Activated naive CD4-positive, alpha-beta T cell treated with anti-CD3 and anti-CD28 coated beads for 36 hours (primary cell): ENCODE data around the gene GNAO1. TPM values are rescaled to one million over a fixed set of nuclear protein-coding genes. Genes with fewer than 3 reads are reported as not detected.

Experiments used
- CTCF ChIA-PET: fragments of 350-600 bp; sonication (Branson Sonifier 250); formaldehyde crosslinking; loops from one replicate; lab custom pipeline; 2021; ENCODE audit warnings: antibody characterized with exemption; lab: Charles Lee
- DNase-seq: peaks from one replicate; pipeline ENCODE4 v3.0.0-alpha.2; 2020
- H3K27ac Mint-ChIP-seq: one replicate; pipeline ENCODE4 v1.8.0; 2021; ENCODE audit warnings: mild to moderate bottlenecking, mixed read lengths
- H3K27me3 Mint-ChIP-seq: one replicate; pipeline ENCODE4 v1.8.0; 2021; ENCODE audit warnings: low read depth, mixed read lengths
- H3K36me3 Mint-ChIP-seq: one replicate; pipeline ENCODE4 v1.8.0; 2021; ENCODE audit warnings: low read depth, mixed read lengths
- H3K4me1 Mint-ChIP-seq: one replicate; pipeline ENCODE4 v1.8.0; 2021; ENCODE audit warnings: low read depth, mixed read lengths
- H3K4me3 Mint-ChIP-seq: one replicate; pipeline ENCODE4 v1.8.0; 2021; ENCODE audit warnings: mild to moderate bottlenecking, moderate library complexity, mixed read lengths
- H3K9me3 Mint-ChIP-seq: one replicate; pipeline ENCODE4 v1.8.0; 2021; ENCODE audit warnings: mixed read lengths
- intact Hi-C: fragments of 100-400 bp; cut with micrococcal nuclease; formaldehyde crosslinking; loops from one replicate; pipeline ENCODE4 v1.15.1; 2023
- total RNA-seq, 2 experiments: library from RNA; stranded (reverse); gene quantifications; one replicate each; pipeline ENCODE4 v1.2.3, GENCODE V29; 2021

GNAO1 gene
- total RNA-seq, 2 experiments from 2014 or later, result 0.25 to 0.50 TPM

GRCh38 chr16:56363781-56364565, 172.7 kb downstream of the GNAO1 start:
- intact Hi-C loops, result no loop called here
- Mint-ChIP-seq H3K4me1 (peaks cover 10% of the 10 kb centered on the region), H3K9me3 (no peaks in the 10 kb centered on the region), H3K27me3 (no peaks in the 10 kb centered on the region), H3K4me3 (no peak overlapping the region), H3K27ac (no peak overlapping the region), H3K36me3 (peaks cover 12% of the 10 kb centered on the region)
- DNase-seq, result no peak
- CTCF ChIA-PET, result interaction anchor here (0.9 kb wide), 1 partner anchor 45 kb away, joined by 6 read pairs; no protein-coding TSS in a partner anchor

GRCh38 chr16:56364865-56365264, 173.6 kb downstream of the GNAO1 start:
- Mint-ChIP-seq H3K9me3 (no peaks in the 10 kb centered on the region), H3K27ac (no peak overlapping the region), H3K4me1 (peaks cover 2% of the 10 kb centered on the region), H3K27me3 (no peaks in the 10 kb centered on the region), H3K4me3 (no peak overlapping the region), H3K36me3 (peaks cover 12% of the 10 kb centered on the region)
- DNase-seq, result no peak
- intact Hi-C loops, result no loop called here
- CTCF ChIA-PET, result no interaction called here

GRCh38 chr16:56365552-56365951, 174.3 kb downstream of the GNAO1 start:
- H3K36me3 Mint-ChIP-seq, result peaks cover 9% of the 10 kb centered on the region

GRCh38 chr16:56366945-56367344, 175.7 kb downstream of the GNAO1 start:
- intact Hi-C loops, result no loop called here
- CTCF ChIA-PET, result no interaction called here
- H3K4me1 Mint-ChIP-seq, result peaks cover 1% of the 10 kb centered on the region
- H3K27ac Mint-ChIP-seq, result no peak overlapping the region
- no peaks in the 10 kb centered on the region for H3K9me3 Mint-ChIP-seq
- peaks cover 7% of the 10 kb centered on the region for H3K36me3 Mint-ChIP-seq
- no peak overlapping the region for H3K4me3 Mint-ChIP-seq
- DNase-seq, result no peak
- H3K27me3 Mint-ChIP-seq, result no peaks in the 10 kb centered on the region

More at GRCh38 chr16:56365552-56365951, 174.3 kb downstream of the GNAO1 start:
- CTCF ChIA-PET, result interaction anchor here (0.6 kb wide), 1 partner anchor 17 kb away, joined by 3 read pairs; no protein-coding TSS in a partner anchor
- H3K4me1 Mint-ChIP-seq, result no peaks in the 10 kb centered on the region
- no peaks in the 10 kb centered on the region for H3K27me3 Mint-ChIP-seq
- no peaks in the 10 kb centered on the region for H3K9me3 Mint-ChIP-seq
- intact Hi-C loops, result no loop called here
- no peak overlapping the region for H3K27ac Mint-ChIP-seq
- H3K4me3 Mint-ChIP-seq, result no peak overlapping the region
- no peak for DNase-seq

- no peak overlapping the region for H3K27ac Mint-ChIP-seq
- H3K4me3 Mint-ChIP-seq, result no peak overlapping the region
- CTCF ChIA-PET, result no interaction called here
- intact Hi-C loops, result no loop called here
- H3K4me1 Mint-ChIP-seq, result peaks cover 10% of the 10 kb centered on the region
- no peaks in the 10 kb centered on the region for H3K9me3 Mint-ChIP-seq
- H3K27me3 Mint-ChIP-seq, result no peaks in the 10 kb centered on the region
- peaks cover 5% of the 10 kb centered on the region for H3K36me3 Mint-ChIP-seq
- no peak for DNase-seq
Measured at GRCh38 chr16:56367764-56368163, 176.5 kb downstream of the GNAO1 start.

- CTCF ChIA-PET, result no interaction called here
- peaks cover 3% of the 10 kb centered on the region for H3K36me3 Mint-ChIP-seq
- no peaks in the 10 kb centered on the region for H3K27me3 Mint-ChIP-seq
- intact Hi-C loops, result no loop called here
- H3K4me1 Mint-ChIP-seq, result peaks cover 16% of the 10 kb centered on the region
- no peak overlapping the region for H3K27ac Mint-ChIP-seq
- H3K9me3 Mint-ChIP-seq, result no peaks in the 10 kb centered on the region
- no peak for DNase-seq
- H3K4me3 Mint-ChIP-seq, result no peak overlapping the region
Measured at GRCh38 chr16:56368545-56368944, 177.3 kb downstream of the GNAO1 start.

GRCh38 chr16:56369202-56369601, 177.9 kb downstream of the GNAO1 start:
- Mint-ChIP-seq H3K27me3 (no peaks in the 10 kb centered on the region), H3K4me1 (peaks cover 16% of the 10 kb centered on the region), H3K4me3 (no peak overlapping the region), H3K36me3 (peaks cover 3% of the 10 kb centered on the region), H3K27ac (no peak overlapping the region), H3K9me3 (no peaks in the 10 kb centered on the region)
- CTCF ChIA-PET, result interaction anchor here (1.0 kb wide), 1 partner anchor 13 kb away, joined by 5 read pairs; no protein-coding TSS in a partner anchor
- intact Hi-C loops, result no loop called here
- no peak for DNase-seq

- H3K4me3 Mint-ChIP-seq, result no peak overlapping the region
- DNase-seq, result no peak
- H3K27me3 Mint-ChIP-seq, result no peaks in the 10 kb centered on the region
- CTCF ChIA-PET, result interaction anchor here (1.0 to 1.5 kb wide), 3 partner anchors 14 to 332 kb away, joined by 5 read pairs; no protein-coding TSS in a partner anchor
- H3K27ac Mint-ChIP-seq, result no peak overlapping the region
- intact Hi-C loops, result no loop called here
- no peaks in the 10 kb centered on the region for H3K9me3 Mint-ChIP-seq
- peaks cover 5% of the 10 kb centered on the region for H3K36me3 Mint-ChIP-seq
- H3K4me1 Mint-ChIP-seq, result peaks cover 16% of the 10 kb centered on the region
Measured at GRCh38 chr16:56370185-56370874, 179.0 kb downstream of the GNAO1 start.

GRCh38 chr16:56370875-56371659, 179.8 kb downstream of the GNAO1 start:
- Mint-ChIP-seq H3K4me1 (peaks cover 16% of the 10 kb centered on the region), H3K36me3 (peaks cover 6% of the 10 kb centered on the region), H3K27me3 (no peaks in the 10 kb centered on the region), H3K27ac (no peak overlapping the region), H3K4me3 (no peak overlapping the region), H3K9me3 (no peaks in the 10 kb centered on the region)
- intact Hi-C loops, result no loop called here
- no peak for DNase-seq
- CTCF ChIA-PET, result interaction anchor here (1.0 to 1.5 kb wide), 3 partner anchors 12 to 331 kb away, joined by 3 to 5 read pairs (median 5); no protein-coding TSS in a partner anchor

GRCh38 chr16:56371660-56371937, 180.3 kb downstream of the GNAO1 start:
- Mint-ChIP-seq H3K27me3 (no peaks in the 10 kb centered on the region), H3K4me1 (peaks cover 16% of the 10 kb centered on the region), H3K36me3 (peaks cover 3% of the 10 kb centered on the region), H3K27ac (no peak overlapping the region), H3K9me3 (no peaks in the 10 kb centered on the region), H3K4me3 (no peak overlapping the region)
- CTCF ChIA-PET, result interaction anchor here (1.0 to 1.5 kb wide), 2 partner anchors 12 to 15 kb away, joined by 3 to 5 read pairs; no protein-coding TSS in a partner anchor
- intact Hi-C loops, result no loop called here
- DNase-seq, result no peak

- CTCF ChIA-PET, result interaction anchor here (1.0 to 1.5 kb wide), 2 partner anchors 11 to 16 kb away, joined by 3 to 5 read pairs; no protein-coding TSS in a partner anchor
- no peak overlapping the region for H3K27ac Mint-ChIP-seq
Measured at GRCh38 chr16:56372013-56372634, 180.8 kb downstream of the GNAO1 start.

GRCh38 chr16:56373003-56373402, 181.7 kb downstream of the GNAO1 start:
- H3K36me3 Mint-ChIP-seq, result peaks cover 3% of the 10 kb centered on the region
- DNase-seq, result no peak
- no peaks in the 10 kb centered on the region for H3K27me3 Mint-ChIP-seq
- intact Hi-C loops, result no loop called here
- H3K4me3 Mint-ChIP-seq, result no peak overlapping the region
- no peak overlapping the region for H3K27ac Mint-ChIP-seq
- peaks cover 18% of the 10 kb centered on the region for H3K4me1 Mint-ChIP-seq
- CTCF ChIA-PET, result no interaction called here
- no peaks in the 10 kb centered on the region for H3K9me3 Mint-ChIP-seq

More at GRCh38 chr16:56372013-56372634, 180.8 kb downstream of the GNAO1 start:
- Mint-ChIP-seq H3K4me3 (no peak overlapping the region), H3K4me1 (peaks cover 18% of the 10 kb centered on the region), H3K36me3 (peaks cover 3% of the 10 kb centered on the region), H3K9me3 (no peaks in the 10 kb centered on the region), H3K27me3 (no peaks in the 10 kb centered on the region)
- intact Hi-C loops, result no loop called here
- peak; percentile 27 for DNase-seq
